HFF-Myc (cell line): ENCODE data around the gene LUC7L2.
"Not testable (repeated sequence)": the region's sequence is repeated elsewhere in the genome, so short reads cannot be mapped to it uniquely, and the experiment has no call there.

Experiments
- DNase-seq: peaks from one replicate; pipeline ENCODE4 v3.0.0-alpha.2; 2011; ENCODE audit warnings: low read depth; ENCODE audit errors: extremely low read depth
- H3K4me3 ChIP-seq: replicated peaks from 2 replicates; pipeline ENCODE4 v1.5.1; 2011; ENCODE audit warnings: low read depth, mild to moderate bottlenecking, control low read depth, low read length
- CTCF ChIP-seq: IDR thresholded peaks from 2 replicates; pipeline ENCODE4 v1.5.1; 2012; ENCODE audit warnings: mild to moderate bottlenecking, low read depth, low read length, control low read depth; ENCODE audit errors: missing control alignments

Gene LUC7L2

DNA sequence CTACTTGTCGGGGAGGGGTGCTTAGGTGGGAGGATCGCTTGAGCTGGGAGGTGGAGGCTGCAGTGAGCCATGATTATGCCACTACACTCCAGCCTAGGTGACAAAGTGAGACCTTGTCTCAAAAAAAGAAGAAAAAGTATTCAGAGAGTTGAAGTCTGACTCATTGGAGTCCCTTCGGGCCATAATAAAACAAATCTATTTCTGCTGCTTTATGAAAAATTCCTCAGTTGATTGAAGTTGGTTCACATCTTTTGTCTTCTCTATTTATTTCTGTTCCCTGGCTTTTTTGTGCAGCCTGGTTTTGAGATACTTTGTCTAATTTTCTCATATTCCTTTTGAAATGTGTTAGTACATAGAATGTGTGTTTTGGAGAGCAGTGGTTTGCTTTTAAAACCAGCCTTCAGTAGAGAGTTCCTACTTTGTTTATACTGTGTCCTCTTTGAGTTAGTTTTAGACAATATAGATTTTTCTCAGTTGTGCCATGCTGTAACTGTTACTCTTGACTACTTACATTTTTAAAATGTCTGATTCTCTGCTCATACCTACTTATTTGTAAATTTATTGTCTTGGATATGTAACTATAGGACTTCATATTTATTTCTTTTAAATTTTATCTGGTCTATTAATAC, 36.7 kb downstream of the LUC7L2 start:
- no peak for TF ChIP-seq CTCF
- H3K4me3 ChIP-seq: no peak overlapping the region
- DNase-seq: no peak

DNA sequence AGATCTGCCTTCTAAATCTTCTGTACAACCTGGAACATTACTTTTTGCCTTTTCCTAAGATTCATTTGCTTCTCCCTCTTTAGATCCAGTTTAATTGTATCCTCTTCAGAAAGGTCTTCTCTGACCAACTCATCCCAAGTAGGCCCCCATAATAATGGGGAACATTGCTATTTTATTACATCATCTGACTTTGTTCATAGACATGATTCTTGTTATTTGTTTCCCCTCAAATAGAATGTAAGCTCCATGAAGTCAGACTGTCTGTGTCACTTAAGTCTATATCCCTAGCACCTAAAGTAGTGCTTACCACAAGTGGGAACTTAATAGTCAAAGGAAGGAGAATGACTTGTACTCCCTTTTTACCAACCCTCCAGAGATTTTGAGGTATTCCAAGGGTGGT, 37.5 kb downstream of the LUC7L2 start:
- TF ChIP-seq CTCF: no peak
- no peak for DNase-seq
- H3K4me3 ChIP-seq: no peak overlapping the region

GRCh38 chr7:139403601-139404000, 43.9 kb downstream of the LUC7L2 start:
- TF ChIP-seq CTCF: no peak

DNA sequence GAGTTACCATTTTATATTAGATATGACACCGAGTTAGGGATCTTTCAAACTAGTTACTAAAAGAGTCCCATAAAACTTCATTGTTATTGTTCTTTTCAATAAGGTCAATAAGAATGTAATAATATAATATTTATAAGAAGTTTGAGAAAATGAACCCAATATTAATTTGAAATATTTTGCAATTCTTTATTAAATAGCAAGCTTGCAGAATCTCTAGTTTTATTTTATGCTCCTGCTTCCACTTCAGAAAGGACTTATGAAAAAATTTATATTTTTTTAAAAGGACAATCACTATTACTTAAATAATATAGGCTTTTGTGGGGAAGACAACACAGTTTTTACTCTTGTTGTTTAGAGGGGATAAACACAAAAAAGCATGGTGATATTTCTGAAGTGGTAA, 47.9 kb downstream of the LUC7L2 start:
- DNase-seq: no peak
- no peak for TF ChIP-seq CTCF
- H3K4me3 ChIP-seq: no peak overlapping the region

More at GRCh38 chr7:139403601-139404000, 43.9 kb downstream of the LUC7L2 start:
- DNase-seq: no peak
- no peak overlapping the region for H3K4me3 ChIP-seq

- DNase-seq, H3K4me3 ChIP-seq: not testable (repeated sequence)
These were observed 55.2 kb downstream of the LUC7L2 start for GRCh38 chr7:139414743-139415402.

- no peak for DNase-seq
- H3K4me3 ChIP-seq: no peak overlapping the region
- no peak for TF ChIP-seq CTCF
These were observed 56.7 kb downstream of the LUC7L2 start for GRCh38 chr7:139416405-139416804.

- H3K4me3 ChIP-seq: no peak overlapping the region
- no peak for TF ChIP-seq CTCF
- no peak for DNase-seq
These were observed 57.8 kb downstream of the LUC7L2 start for GRCh38 chr7:139417478-139417877.
